Activated T-helper 9 cell treated with anti-CD3 and anti-CD28 coated beads, Interleukin-2, amount 50 U/mL, for 16 hours (primary cell): ENCODE measurements around the gene SDK1.
"Not testable (repeated sequence)": the region's sequence is repeated elsewhere in the genome, so short reads cannot be mapped to it uniquely, and the experiment has no call there.

Experiments
- DNase-seq: peaks from one replicate; pipeline ENCODE4 v3.0.0-alpha.2; 2020; ENCODE audit warnings: low read depth

SDK1 gene

GRCh38 chr7:4073052-4073451, 772.0 kb downstream of the SDK1 start:
- no peak for DNase-seq

DNA sequence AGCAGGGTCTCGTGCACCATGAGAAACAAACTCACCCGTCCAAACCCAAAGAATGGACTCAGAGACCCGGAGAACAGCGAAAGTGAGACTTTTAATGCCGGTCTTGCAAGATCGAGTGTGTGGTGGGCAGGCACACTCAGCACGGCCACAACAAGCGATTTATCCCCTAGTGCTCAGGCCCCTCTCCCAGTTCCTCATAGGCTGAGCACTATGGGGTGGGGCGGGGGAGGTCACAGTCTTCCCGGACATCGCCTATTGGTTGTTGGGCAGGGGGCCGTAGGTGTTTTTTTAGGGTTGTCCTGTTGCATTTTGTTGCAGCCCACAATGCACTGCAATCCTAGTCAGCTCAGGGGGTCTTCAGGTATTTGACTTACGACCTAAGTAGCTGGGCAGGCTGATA, 772.7 kb downstream of the SDK1 start:
- DNase-seq, result no peak

DNA sequence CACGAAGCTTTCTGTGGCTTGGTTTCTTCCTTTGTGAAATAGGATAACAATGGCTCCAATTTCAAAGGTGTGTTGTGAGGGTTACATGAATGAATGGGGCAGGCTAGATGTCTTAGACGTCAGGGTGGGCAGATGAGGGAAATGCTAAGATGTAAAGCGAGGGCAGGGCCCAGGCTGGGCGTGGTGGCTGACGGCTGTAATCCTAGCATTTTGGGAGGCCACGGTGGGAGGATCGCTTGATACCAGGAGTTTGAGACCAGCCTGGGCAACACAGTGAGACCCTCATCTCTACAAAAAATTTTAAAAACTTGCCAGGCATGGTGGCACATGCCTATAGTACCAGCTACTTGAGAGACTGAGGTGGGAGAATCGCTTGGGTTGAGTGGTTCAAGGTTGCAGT, 773.4 kb downstream of the SDK1 start:
- no peak for DNase-seq

- no peak for DNase-seq
Measured at GRCh38 chr7:4074994-4075393, 773.9 kb downstream of the SDK1 start.

DNA sequence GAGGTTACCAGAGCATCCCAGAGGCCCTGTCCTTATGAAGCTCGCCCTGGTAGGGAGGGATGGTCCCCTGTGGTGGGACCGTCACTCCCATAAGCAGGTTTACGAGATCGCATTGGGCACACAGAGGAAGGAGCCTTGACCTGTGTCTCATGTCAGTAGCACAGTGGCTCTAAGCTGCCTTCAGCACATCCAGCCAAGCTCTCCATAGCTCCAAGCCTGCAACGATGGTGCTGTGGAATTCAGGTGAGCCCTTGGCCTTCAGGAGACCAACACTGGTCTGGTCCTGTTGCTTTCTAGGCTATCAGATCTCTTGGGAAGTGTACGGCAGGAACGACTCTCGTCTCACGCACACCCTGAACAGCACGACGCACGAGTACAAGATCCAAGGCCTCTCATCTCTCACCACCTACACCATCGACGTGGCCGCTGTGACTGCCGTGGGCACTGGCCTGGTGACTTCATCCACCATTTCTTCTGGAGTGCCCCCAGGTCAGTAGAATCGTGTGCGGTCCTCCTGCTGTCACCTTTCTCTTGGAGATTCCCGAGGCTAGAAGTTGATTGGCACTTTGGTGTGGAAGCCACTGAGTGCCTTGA, 775.7 kb downstream of the SDK1 start:
- DNase-seq, result no peak

DNA sequence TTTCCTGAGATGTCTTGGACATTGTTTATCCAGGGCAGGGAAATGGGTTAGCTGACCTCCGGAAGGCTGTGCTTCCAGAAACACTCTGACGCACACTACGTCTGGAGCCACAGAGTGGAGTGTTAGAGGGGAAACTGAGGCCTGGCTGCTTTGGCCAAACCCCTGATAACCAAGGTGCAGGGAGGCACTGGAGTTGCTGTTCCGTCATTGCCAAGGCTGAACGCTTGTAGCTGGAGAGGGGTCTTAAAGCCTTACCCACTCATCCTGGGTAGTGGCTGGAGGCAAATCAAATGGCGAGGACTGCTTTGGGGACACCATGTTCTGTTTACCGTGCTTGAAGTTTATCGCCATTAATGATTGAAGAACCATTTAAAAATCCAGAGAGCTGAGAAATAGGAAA, 776.9 kb downstream of the SDK1 start:
- no peak for DNase-seq

- no peak for DNase-seq
Measured at GRCh38 chr7:4078580-4078979, 777.5 kb downstream of the SDK1 start.

- no peak for DNase-seq
Measured at GRCh38 chr7:4079366-4079765, 778.3 kb downstream of the SDK1 start.

- DNase-seq, result no peak
Measured at GRCh38 chr7:4079956-4080355, 778.9 kb downstream of the SDK1 start.

- DNase-seq, result no peak
Measured at GRCh38 chr7:4080954-4081353, 779.9 kb downstream of the SDK1 start.

DNA sequence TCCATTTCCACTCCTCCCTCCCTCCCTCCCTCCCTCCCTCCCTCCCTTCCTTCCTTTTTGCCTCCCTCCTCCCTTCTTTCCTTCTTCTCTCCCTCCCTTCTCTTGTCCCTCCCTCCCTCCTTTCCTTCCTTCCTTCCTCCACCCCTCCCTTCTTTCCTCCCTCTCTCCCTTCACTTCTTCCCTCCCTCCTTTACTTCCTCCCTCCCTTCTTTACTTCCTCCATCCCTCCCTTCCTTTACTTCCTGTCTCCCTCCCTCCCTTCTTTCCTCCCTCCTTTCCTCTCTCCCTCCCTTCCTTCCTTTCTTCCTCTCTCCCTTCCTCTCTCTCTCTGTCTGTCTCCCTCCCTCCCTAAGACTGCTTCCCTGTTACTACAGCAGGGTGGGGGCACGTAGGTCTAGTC, 782.5 kb downstream of the SDK1 start:
- DNase-seq, result no peak

DNA sequence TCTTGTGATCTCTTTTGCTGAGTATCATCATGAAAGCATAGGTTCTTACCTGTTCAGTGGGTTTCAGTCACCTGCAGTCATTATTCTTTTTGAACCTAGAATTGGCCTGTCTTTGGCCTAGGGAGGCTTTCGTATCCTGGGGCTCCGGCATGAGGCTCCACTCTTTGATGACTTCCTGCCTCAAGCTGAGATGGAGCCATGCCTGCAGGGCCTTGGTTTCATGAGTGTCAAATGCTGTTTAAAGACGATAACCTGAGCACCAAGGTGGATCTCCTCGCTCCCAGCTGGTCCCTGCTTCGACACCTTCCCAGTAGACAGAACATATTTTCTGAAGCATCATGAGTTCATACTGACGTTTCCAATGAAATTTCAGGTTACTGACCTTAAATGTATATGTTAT, 783.2 kb downstream of the SDK1 start:
- DNase-seq, result no peak

GRCh38 chr7:4085937-4086691, 785.1 kb downstream of the SDK1 start:
- no peak for DNase-seq

DNA sequence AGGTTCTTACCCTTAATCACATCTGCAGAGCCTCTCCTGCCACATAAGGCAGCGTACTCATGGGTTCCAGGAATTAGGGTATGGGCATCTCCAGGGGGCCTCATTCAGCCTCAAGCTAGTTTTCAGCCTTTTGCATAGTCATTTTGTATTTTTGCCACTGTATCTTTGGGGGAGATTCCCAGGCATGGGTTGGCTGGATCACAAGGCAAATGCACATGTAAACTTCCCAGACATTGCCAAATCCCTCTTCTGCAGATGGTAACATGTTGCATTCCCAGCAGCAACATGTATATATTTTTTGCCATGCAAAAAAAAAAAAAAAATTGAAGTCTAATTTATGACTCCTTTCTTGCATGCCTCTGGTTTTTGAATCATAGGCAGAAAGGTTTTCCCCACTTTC, 785.7 kb downstream of the SDK1 start:
- DNase-seq, result no peak

DNA sequence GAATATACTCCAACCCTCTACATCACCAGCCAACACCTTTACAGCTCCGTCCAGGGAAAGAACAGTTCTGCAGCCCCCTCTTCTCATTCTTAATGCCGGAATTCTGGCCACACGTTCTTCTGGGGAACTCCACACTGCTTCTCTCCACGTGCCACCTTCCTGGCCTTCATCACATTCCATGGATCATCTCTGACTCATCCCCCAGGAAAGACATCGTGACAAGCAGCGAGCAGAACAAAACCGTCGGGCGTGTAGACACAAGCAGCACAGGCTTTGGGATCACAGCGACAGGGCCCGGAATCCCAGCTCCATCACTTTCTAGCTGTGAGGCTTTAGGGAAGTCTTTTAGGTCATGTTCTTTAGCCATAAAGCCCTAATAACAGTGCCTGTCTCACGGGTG, 790.7 kb downstream of the SDK1 start:
- DNase-seq, result no peak

DNA sequence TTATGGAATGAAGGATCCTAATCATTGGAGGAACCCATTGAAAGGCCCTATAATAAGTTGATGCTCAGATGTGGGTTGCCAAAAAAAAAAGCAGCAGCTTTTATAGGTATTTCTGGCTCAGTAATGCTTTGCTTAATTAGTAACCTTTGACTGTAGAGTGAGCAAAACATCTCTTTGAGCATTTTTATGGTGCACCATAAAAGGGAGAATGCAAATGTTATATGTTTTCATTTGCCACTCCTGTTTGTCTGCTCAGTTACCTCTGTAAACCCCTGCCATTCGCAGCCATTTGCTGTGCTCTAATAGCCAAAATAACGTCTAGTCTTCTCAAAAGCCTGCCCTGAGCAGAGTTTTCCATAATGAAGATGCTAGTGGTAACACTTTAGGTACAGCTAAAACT, 792.0 kb downstream of the SDK1 start:
- DNase-seq, result no peak

DNA sequence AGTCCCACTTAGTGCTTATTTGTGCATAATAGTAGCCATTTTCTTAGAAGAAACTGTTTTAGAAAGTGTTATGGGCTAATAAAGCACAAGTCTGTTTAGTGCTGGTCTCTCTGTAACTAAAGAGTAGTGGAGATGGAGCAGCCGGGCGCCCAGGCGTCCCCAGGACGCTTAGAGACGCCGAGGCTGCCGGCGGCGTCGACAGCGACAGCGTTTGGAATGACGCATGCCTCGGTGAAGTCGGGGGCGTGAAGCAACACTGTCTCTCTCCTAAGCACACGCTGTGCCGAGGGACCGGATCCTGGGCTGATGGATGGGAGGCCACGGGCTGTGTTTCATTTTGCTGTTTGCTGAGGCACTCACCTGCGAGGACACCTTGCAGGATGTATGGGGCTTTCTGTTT, 792.4 kb downstream of the SDK1 start:
- no peak for DNase-seq

DNA sequence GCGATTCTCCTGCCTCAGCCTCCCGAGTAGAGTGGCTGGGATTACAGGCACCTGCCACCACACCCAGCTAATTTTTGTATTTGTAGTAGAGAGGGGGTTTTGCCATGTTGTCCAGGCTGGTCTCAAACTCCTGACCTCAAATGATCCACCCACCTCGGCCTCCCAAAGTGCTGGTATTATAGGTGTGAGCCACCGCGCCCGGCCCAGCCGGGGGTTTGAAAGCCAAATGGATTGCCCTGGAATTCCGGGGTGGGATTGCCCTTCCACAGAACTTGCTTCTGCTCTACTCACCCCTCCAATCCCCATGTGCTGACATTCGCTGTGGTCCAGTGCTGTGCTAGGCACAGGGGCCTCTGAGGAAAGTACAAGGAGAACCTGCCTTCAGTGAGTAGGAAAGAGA, 793.1 kb downstream of the SDK1 start:
- not testable (repeated sequence) for DNase-seq

- no peak for DNase-seq
Measured at GRCh38 chr7:4097001-4097609, 796.1 kb downstream of the SDK1 start.

GRCh38 chr7:4098169-4098568, 797.1 kb downstream of the SDK1 start:
- no peak for DNase-seq

DNA sequence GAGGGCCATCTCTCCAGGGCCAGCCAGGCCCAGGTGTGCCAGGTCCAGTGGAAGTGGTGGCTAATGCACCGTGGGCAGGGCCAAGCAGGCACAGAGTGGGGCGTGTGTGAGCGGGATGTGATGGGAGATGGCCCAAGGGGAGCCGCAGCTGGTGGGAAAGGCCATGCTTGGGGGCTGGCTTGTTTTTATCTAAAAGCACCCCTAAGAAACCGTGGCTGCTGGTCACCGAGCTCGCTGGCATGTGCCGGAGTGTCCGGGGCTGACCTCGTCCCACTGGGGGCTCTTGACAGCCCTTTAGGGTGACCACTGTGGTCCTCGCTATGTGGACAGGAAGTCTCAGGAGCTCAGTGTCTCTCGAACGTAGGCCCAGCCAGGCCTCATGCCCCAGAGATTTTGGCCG, 798.6 kb downstream of the SDK1 start:
- no peak for DNase-seq

- no peak for DNase-seq
Measured at GRCh38 chr7:4100148-4100547, 799.1 kb downstream of the SDK1 start.

DNA sequence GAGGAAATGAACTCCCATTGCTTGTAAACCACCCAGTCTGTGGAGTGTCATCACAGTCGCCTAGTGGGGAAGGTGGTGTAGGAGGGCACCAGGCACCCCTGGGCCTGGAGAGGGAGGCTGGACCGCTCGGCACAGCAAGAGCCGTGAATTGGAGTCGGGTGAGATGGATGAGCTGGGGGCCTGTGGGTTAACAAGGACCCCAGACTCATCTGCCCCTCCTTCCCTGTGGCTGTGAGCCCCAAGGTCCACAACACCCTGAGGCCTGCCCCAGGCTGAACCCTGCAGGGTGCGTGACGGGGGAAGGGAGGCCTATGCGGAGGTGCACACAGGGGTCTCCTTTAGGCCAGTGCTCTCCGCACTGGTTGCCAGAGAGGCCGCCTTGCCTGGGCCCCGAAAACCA, 799.6 kb downstream of the SDK1 start:
- DNase-seq, result no peak
